GM12873 (cell line): ENCODE results near the gene ARHGAP26.

Source experiments
- TF ChIP-seq, protein P1 (sequence below): IDR thresholded peaks from 2 replicates; pipeline ENCODE4 v1.5.1; 2012; ENCODE audit warnings: low read depth, mild to moderate bottlenecking, moderate library complexity, low read length, control low read depth; ENCODE audit not compliant: insufficient read depth; ENCODE audit errors: missing control alignments

The ARHGAP26 gene

DNA sequence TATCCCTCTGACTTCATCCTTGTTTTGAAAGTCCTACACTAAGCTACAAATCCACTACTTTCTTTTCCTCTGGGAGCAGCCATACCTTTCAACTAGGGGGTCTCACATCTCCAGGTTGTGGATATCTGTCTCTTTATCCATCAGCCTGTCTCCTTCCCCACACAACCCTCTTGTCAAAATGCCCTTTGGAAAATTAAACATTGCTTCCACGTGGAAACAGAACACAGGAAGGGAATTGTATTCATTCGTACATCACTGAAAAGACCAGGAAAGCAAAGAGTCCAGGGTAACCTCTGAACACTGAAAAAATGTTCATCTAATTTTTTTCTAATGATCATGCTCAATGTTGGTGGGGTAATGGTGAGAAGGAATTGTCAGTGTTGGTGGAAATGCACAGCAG, 429.7 kb downstream of the ARHGAP26 start:
- TF ChIP-seq, protein P1, sequence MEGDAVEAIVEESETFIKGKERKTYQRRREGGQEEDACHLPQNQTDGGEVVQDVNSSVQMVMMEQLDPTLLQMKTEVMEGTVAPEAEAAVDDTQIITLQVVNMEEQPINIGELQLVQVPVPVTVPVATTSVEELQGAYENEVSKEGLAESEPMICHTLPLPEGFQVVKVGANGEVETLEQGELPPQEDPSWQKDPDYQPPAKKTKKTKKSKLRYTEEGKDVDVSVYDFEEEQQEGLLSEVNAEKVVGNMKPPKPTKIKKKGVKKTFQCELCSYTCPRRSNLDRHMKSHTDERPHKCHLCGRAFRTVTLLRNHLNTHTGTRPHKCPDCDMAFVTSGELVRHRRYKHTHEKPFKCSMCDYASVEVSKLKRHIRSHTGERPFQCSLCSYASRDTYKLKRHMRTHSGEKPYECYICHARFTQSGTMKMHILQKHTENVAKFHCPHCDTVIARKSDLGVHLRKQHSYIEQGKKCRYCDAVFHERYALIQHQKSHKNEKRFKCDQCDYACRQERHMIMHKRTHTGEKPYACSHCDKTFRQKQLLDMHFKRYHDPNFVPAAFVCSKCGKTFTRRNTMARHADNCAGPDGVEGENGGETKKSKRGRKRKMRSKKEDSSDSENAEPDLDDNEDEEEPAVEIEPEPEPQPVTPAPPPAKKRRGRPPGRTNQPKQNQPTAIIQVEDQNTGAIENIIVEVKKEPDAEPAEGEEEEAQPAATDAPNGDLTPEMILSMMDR = no peak

- TF ChIP-seq, protein P1 = no peak
Measured at GRCh38 chr5:143200781-143201398, 430.7 kb downstream of the ARHGAP26 start.

DNA sequence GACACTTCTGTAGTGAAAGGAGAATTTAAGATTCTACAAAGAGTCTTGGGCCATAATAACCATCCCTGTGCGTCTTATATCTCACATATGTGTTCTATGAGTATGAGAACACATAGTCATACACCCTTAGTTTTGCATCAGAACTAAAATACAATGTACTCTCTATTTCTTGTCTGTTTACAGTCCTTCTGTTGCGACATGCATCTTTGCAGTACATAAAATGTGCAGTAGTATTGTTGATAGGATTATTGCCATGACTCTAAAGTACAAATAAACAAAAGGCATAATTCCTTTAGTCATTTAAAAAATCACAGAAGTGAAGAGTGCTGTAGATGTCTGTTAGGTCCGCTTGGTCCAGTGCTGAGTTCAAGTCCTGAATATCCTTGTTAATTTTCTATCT, 431.4 kb downstream of the ARHGAP26 start:
- TF ChIP-seq, protein P1 = no peak

- TF ChIP-seq, protein P1 = no peak
Measured at GRCh38 chr5:143204474-143205246, 434.5 kb downstream of the ARHGAP26 start.

- TF ChIP-seq, protein P1 = no peak
Measured at GRCh38 chr5:143205386-143205785, 435.2 kb downstream of the ARHGAP26 start.

DNA sequence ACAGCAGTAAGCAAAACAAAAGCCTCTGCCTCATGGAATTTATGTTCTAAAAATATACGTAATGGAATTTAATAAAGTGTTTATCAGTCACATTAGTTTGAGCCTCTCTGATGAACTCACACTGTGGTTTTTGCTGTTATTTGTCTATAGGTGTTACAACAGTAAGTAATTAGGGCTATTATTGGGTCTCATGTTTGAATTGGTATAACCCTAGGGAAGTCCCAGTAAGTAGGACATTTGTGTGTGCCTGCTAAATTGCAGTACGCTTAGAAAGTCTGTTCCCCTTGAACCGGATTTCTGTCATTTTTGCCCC, 435.7 kb downstream of the ARHGAP26 start:
- TF ChIP-seq, protein P1 = no peak

DNA sequence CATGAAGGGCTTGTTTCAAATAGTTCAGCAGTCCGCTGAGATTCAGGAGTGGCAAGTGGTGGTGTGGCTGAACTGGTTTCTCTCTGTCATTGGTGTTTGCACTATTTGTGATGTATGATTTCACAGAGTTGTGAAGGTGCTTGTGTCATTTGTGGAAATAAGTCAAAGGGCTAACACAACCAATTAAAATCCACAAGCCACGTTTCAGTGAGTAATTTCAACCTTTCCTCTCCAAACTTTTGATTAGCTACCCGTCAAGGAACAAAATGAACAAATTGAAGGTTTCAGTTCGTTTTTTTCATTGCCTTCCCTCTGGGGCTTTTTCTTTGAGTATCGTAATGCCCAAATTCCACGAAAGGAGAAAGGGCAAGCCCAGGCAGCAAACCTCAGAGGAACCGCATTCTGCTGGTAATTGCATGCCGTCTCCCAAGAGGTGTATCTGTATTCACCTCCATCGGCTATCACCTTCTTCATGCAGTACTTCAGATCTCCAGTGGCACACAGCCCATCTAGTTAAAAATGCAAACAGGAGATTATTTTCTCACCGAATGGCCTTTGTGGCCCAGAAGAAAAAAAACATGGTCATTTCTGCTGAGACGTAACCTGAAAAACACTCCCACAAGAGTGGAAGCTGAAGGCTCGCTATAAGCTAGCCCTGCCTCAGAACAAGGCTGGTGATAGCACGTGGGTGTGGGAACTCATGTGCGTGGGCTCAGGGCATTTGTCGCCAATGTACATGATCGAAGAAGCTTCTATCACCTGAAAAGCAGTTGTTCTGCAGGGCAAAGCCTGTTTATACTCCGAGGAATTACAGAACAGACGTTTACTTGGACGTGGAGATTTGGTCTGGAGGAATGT, 436.2 kb downstream of the ARHGAP26 start:
- TF ChIP-seq, protein P1 = peak; percentile 16
